Kidney epithelial cell (primary cell): ENCODE measurements around the gene PRR23E. TPM values are rescaled to one million over a fixed set of nuclear protein-coding genes. Genes with fewer than 3 reads are reported as not detected.

Experiments
- DNase-seq: peaks from one replicate; pipeline ENCODE4 v3.0.0-alpha.2; 2010; ENCODE audit warnings: low read depth
- H3K27me3 ChIP-seq: 2 replicates; pipeline ENCODE4 v1.6.0; 2011; ENCODE audit warnings: low read length; ENCODE audit not compliant: control insufficient read depth, insufficient read depth
- H3K36me3 ChIP-seq: 2 replicates; pipeline ENCODE4 v1.5.1; 2011; ENCODE audit warnings: low read length; ENCODE audit not compliant: control insufficient read depth, insufficient read depth
- H3K4me3 ChIP-seq: 2 replicates; pipeline ENCODE4 v1.5.1; 2011; ENCODE audit warnings: low read depth, mild to moderate bottlenecking, control low read depth, low read length
- CTCF ChIP-seq: IDR thresholded peaks from 2 replicates; pipeline ENCODE4 v1.5.1; 2011; ENCODE audit warnings: mild to moderate bottlenecking, moderate library complexity, low read length, control low read depth, inconsistent platforms; ENCODE audit not compliant: insufficient read depth, poor library complexity, severe bottlenecking
- total RNA-seq: library from RNA; depleted of rRNA; stranded (reverse); fragments of >200 nt; gene quantifications from 2 replicates; pipeline ENCODE4 v1.2.3, GENCODE V29; 2015

PRR23E gene
- total RNA-seq, 1 donor from 2014 or later: not detected

GRCh38 chr3:127196466-127197299, 3.8 kb downstream of the PRR23E start:
- DNase-seq: no peak
- peaks cover 2% of the 10 kb centered on the region for H3K27me3 ChIP-seq
- no peak overlapping the region for H3K4me3 ChIP-seq

GRCh38 chr3:127197300-127198189, 4.6 kb downstream of the PRR23E start:
- H3K27me3 ChIP-seq: peaks cover 2% of the 10 kb centered on the region
- no peak overlapping the region for H3K4me3 ChIP-seq
- DNase-seq: no peak
- H3K36me3 ChIP-seq: no peaks in the 10 kb centered on the region
- TF ChIP-seq CTCF: no peak

More at GRCh38 chr3:127196466-127197299, 3.8 kb downstream of the PRR23E start:
- no peaks in the 10 kb centered on the region for H3K36me3 ChIP-seq
- no peak for TF ChIP-seq CTCF

GRCh38 chr3:127200086-127200691, 7.3 kb downstream of the PRR23E start:
- DNase-seq: no peak
- no peaks in the 10 kb centered on the region for H3K36me3 ChIP-seq
- no peak overlapping the region for H3K4me3 ChIP-seq
- no peak for TF ChIP-seq CTCF
- peaks cover 2% of the 10 kb centered on the region for H3K27me3 ChIP-seq

GRCh38 chr3:127203024-127203423, 10.1 kb downstream of the PRR23E start:
- Histone ChIP-seq H3K27me3 (peaks cover 2% of the 10 kb centered on the region), H3K36me3 (no peaks in the 10 kb centered on the region), H3K4me3 (no peak overlapping the region)
- DNase-seq: no peak
- TF ChIP-seq CTCF: no peak

GRCh38 chr3:127204841-127205582, 12.1 kb downstream of the PRR23E start:
- Histone ChIP-seq H3K4me3 (no peak overlapping the region), H3K36me3 (no peaks in the 10 kb centered on the region), H3K27me3 (peaks cover 1% of the 10 kb centered on the region)
- DNase-seq: no peak
- no peak for TF ChIP-seq CTCF
